ENCODE measurements around the gene PTGES2.
"Not testable (repeated sequence)": the region's sequence is repeated elsewhere in the genome, so short reads cannot be mapped to it uniquely, and the experiment has no call there.

PTGES2 gene

DNA sequence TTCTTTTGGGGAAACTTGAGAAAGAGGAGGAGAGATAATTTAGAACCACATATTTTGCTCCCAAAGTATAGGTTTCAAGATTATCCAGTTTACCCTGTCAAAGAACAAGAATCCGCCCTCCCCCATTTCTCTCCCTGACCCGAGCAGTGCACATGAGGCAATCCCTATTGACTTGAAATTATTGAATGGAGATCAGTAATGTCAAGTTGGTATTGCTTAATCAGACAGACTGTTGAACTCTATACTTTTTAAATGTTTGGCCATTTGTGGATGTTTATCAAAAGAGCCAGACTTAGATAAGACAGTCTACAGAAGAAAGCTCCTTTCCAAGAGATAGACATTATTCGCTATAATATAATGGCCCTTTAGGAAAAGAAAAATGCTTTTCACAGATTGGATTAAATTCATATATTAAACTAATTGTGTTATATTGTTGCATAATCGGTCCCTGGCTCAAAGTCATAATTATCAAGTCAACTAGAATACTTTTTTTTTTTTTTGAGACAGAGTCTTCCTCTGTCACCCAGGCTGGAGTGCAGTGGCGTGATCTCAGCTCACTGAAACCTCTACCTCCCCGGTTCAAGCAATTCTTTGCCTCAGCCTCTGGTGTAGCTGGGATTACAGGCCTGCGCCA is 54.2 kb downstream of the PTGES2 start:
- peak overlapping the region; percentile 73 for H3K9ac ChIP-seq (ENCODE audit: low read length)

DNA sequence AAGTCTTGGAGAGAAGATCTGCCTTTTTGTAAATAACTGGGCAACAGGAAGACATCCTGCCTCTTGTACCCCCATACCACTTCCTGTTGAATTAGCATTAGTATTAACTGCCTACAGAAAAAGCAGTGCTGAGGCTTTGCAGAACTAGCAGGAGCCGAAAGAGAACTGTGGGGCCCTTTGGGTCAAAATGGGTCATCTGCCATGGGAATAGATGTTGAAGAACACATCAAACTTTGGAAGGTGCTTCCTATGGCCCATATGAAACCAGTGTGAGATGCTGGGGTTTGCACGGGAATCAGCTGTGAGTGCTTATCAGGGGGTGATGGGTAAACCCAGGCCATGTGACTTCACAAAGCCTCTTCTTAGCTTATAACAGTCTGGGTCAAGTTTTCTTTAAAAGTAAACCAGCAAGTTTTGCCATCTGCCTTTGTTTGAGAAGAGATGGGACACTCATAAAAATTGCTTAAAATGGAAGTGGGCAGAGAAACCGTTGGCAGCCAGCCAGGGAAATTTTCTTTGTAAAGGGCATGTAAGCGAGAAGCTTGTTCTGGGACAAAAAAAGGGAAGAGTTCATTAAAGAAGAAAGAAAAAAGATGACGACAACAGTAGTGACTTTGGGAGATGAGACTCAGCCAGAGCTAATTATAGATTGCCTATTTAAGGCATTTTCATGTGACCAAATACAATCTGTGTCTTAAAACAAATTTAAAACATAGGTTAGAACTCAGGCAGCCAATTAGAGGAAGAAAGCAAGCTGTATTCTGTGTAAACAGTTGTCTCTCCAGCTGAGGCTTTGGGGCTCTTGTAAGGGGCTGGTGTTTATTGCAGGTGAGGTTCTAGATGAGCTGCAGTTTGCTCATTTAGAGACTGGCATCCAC is 55.1 kb downstream of the PTGES2 start:
- peak overlapping the region; percentile 78 for H3K4me2 ChIP-seq (ENCODE audit: low read length)
- peak overlapping the region; percentile 73 for H3K9ac ChIP-seq (ENCODE audit: low read length)
- H3K9me3 ChIP-seq (ENCODE audit: insufficient read depth, low read length): no peaks in the 10 kb centered on the region
- H2AFZ ChIP-seq (ENCODE audit: low read depth, low read length): peak overlapping the region; percentile 76; the same call in 1 of the 2 replicates
- H3K27ac ChIP-seq (ENCODE audit: low read length): peak overlapping the region; percentile 96
- no peaks in the 10 kb centered on the region for H3K27me3 ChIP-seq (ENCODE audit: low read depth, low read length)
- H3K4me3 ChIP-seq (ENCODE audit: low read length): peak overlapping the region; percentile 69
- peaks cover 3% of the 10 kb centered on the region for H3K36me3 ChIP-seq (replicated peaks; ENCODE audit: low read depth, low read length)
- H3K79me2 ChIP-seq (ENCODE audit: low read length): peaks cover 82% of the 10 kb centered on the region
- H3K4me1 ChIP-seq (ENCODE audit: low read length): peaks cover 38% of the 10 kb centered on the region
- peaks cover 3% of the 10 kb centered on the region; the same call in 1 of the 2 replicates for H4K20me1 ChIP-seq (ENCODE audit: insufficient read depth, low read length)
- TF ChIP-seq, protein P1, sequence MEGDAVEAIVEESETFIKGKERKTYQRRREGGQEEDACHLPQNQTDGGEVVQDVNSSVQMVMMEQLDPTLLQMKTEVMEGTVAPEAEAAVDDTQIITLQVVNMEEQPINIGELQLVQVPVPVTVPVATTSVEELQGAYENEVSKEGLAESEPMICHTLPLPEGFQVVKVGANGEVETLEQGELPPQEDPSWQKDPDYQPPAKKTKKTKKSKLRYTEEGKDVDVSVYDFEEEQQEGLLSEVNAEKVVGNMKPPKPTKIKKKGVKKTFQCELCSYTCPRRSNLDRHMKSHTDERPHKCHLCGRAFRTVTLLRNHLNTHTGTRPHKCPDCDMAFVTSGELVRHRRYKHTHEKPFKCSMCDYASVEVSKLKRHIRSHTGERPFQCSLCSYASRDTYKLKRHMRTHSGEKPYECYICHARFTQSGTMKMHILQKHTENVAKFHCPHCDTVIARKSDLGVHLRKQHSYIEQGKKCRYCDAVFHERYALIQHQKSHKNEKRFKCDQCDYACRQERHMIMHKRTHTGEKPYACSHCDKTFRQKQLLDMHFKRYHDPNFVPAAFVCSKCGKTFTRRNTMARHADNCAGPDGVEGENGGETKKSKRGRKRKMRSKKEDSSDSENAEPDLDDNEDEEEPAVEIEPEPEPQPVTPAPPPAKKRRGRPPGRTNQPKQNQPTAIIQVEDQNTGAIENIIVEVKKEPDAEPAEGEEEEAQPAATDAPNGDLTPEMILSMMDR (IDR thresholded peaks at IDR 0.05; ENCODE audit: low read depth, low read length): no peak
- TF ChIP-seq EZH2phosphoT487 (IDR thresholded peaks at IDR 0.05; ENCODE audit: low read depth): no peak

More for the DNA sequence above, 54.2 kb downstream of the PTGES2 start:
- H3K27ac ChIP-seq (ENCODE audit: low read length): peak overlapping the region; percentile 96
- H3K4me1 ChIP-seq (ENCODE audit: low read length): peaks cover 38% of the 10 kb centered on the region
- H3K36me3 ChIP-seq (replicated peaks; ENCODE audit: low read depth, low read length): peaks cover 3% of the 10 kb centered on the region
- no peaks in the 10 kb centered on the region for H3K27me3 ChIP-seq (ENCODE audit: low read depth, low read length)
- H3K79me2 ChIP-seq (ENCODE audit: low read length): peaks cover 86% of the 10 kb centered on the region
- no peak overlapping the region for H2AFZ ChIP-seq (ENCODE audit: low read depth, low read length)
- peak overlapping the region; percentile 78 for H3K4me2 ChIP-seq (ENCODE audit: low read length)
- H3K4me3 ChIP-seq (ENCODE audit: low read length): peak overlapping the region; percentile 69
- H3K9me3 ChIP-seq (ENCODE audit: insufficient read depth, low read length): no peaks in the 10 kb centered on the region
- TF ChIP-seq EZH2phosphoT487 (IDR thresholded peaks at IDR 0.05; ENCODE audit: low read depth): no peak
- TF ChIP-seq, protein P1 (IDR thresholded peaks at IDR 0.05; ENCODE audit: low read depth, low read length): no peak
- H4K20me1 ChIP-seq (ENCODE audit: insufficient read depth, low read length): peaks cover 3% of the 10 kb centered on the region; the same call in 1 of the 2 replicates

DNA sequence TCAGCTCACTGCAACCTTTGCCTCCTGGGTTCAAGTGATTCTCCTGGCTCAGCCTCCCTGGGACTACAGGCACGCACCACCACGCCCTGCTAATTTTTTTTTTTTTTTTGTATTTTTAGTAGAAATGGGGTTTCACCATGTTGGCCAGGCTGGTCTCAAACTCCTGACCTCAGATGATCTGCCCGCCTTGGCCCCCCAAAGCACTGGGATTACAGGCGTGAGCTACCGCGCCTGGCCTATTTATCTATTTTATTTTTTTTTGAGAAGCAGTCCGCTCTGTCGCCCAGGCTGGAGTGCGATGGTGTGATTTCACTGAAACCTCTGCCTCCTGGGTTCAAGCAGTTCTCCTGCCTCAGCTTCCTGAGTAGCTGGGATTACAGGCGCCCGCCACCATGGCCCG is 56.1 kb downstream of the PTGES2 start:
- peaks cover 44% of the 10 kb centered on the region for H3K4me1 ChIP-seq (ENCODE audit: low read length)
- peaks cover 78% of the 10 kb centered on the region for H3K79me2 ChIP-seq (ENCODE audit: low read length)
- not testable (repeated sequence) for H2AFZ ChIP-seq (ENCODE audit: low read depth, low read length); H3K36me3 ChIP-seq (replicated peaks; ENCODE audit: low read depth, low read length); H3K9me3 ChIP-seq (ENCODE audit: insufficient read depth, low read length); H4K20me1 ChIP-seq (ENCODE audit: insufficient read depth, low read length); H3K27me3 ChIP-seq (ENCODE audit: low read depth, low read length)
- H3K9ac ChIP-seq (ENCODE audit: low read length): peak overlapping the region; percentile 73
- peak overlapping the region; percentile 78 for H3K4me2 ChIP-seq (ENCODE audit: low read length)
- peak overlapping the region; percentile 69 for H3K4me3 ChIP-seq (ENCODE audit: low read length)
- peak overlapping the region; percentile 96 for H3K27ac ChIP-seq (ENCODE audit: low read length)

DNA sequence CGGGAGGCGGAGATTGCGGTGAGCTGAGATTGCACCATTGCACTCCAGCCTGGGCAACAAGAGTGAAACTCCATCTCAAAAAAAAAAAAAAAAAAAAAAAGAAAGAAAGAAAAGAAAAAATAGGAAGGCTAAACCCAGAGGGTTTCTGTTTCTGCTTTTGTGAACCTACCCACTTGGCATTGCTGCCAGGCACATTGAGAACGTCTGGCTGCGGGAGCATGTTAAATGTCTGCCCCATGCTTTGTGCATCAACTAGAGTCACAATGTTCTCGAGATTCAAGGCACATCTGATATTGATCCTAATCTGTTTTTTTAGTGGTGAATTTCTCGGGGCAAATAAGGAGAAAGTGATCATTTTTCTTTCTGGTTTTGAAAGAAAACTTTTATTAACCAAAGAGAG is 56.7 kb downstream of the PTGES2 start:
- no peak overlapping the region for H3K4me3 ChIP-seq (ENCODE audit: low read length)
- peaks cover 50% of the 10 kb centered on the region for H3K4me1 ChIP-seq (ENCODE audit: low read length)
- H3K4me2 ChIP-seq (ENCODE audit: low read length): no peak overlapping the region
- no peak overlapping the region for H2AFZ ChIP-seq (ENCODE audit: low read depth, low read length)
- TF ChIP-seq EZH2phosphoT487 (IDR thresholded peaks at IDR 0.05; ENCODE audit: low read depth): no peak
- TF ChIP-seq, protein P1 (IDR thresholded peaks at IDR 0.05; ENCODE audit: low read depth, low read length): no peak
- peaks cover 81% of the 10 kb centered on the region for H3K79me2 ChIP-seq (ENCODE audit: low read length)
- H3K27ac ChIP-seq (ENCODE audit: low read length): peak overlapping the region; percentile 96
- no peaks in the 10 kb centered on the region for H3K9me3 ChIP-seq (ENCODE audit: insufficient read depth, low read length)
- no peaks in the 10 kb centered on the region for H3K27me3 ChIP-seq (ENCODE audit: low read depth, low read length)
- H3K36me3 ChIP-seq (replicated peaks; ENCODE audit: low read depth, low read length): no peaks in the 10 kb centered on the region
- H4K20me1 ChIP-seq (ENCODE audit: insufficient read depth, low read length): no peaks in the 10 kb centered on the region
- H3K9ac ChIP-seq (ENCODE audit: low read length): no peak overlapping the region

Measured in OCI-LY3 (cell line).